RWPE1 (cell line): ENCODE results near the gene KCNN3.
A peak's percentile ranks its signal among the peaks of the same experiment; 100 is the strongest.

Experiments used
- CTCF ChIA-PET: fragments of 350-600 bp; sonication (Branson Sonifier 250); formaldehyde crosslinking; extraction: SDS; loops from one replicate; lab custom pipeline; 2021; lab: Yijun Ruan, JAX
- POLR2A ChIA-PET: fragments of 400-600 bp; formaldehyde crosslinking; extraction: SDS; loops from one replicate; lab custom pipeline; 2020; ENCODE audit warnings: antibody characterized with exemption; ENCODE audit not compliant: low non-redundant PET; lab: Yijun Ruan, JAX
- DNase-seq: peaks from one replicate; pipeline ENCODE4 v3.0.0; 2012; ENCODE audit warnings: low spot score
- H3K27ac ChIP-seq: fragments of 450-650 bp; 2 replicates; pipeline ENCODE4 v1.5.1; 2017
- TF ChIP-seq, protein P1 (sequence below): fragments of 450-650 bp; conservative IDR thresholded peaks from 2 replicates; pipeline ENCODE4 v1.5.1; 2017; ENCODE audit warnings: low read depth, mild to moderate bottlenecking

KCNN3 gene

GRCh38 chr1:154867064-154867825 is 2.8 kb downstream of the KCNN3 start:
- TF ChIP-seq, protein P1, sequence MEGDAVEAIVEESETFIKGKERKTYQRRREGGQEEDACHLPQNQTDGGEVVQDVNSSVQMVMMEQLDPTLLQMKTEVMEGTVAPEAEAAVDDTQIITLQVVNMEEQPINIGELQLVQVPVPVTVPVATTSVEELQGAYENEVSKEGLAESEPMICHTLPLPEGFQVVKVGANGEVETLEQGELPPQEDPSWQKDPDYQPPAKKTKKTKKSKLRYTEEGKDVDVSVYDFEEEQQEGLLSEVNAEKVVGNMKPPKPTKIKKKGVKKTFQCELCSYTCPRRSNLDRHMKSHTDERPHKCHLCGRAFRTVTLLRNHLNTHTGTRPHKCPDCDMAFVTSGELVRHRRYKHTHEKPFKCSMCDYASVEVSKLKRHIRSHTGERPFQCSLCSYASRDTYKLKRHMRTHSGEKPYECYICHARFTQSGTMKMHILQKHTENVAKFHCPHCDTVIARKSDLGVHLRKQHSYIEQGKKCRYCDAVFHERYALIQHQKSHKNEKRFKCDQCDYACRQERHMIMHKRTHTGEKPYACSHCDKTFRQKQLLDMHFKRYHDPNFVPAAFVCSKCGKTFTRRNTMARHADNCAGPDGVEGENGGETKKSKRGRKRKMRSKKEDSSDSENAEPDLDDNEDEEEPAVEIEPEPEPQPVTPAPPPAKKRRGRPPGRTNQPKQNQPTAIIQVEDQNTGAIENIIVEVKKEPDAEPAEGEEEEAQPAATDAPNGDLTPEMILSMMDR, result no peak
- peak; percentile 67 for DNase-seq
- H3K27ac ChIP-seq, result no peak overlapping the region
- ChIA-PET POLR2A (no interaction called here), CTCF (interaction anchor here (0.6 kb wide), 1 partner anchor 128 kb away, joined by 4 read pairs; no protein-coding TSS in a partner anchor)

- CTCF ChIA-PET, result interaction anchor here (0.6 kb wide), 2 partner anchors 129 to 581 kb away, joined by 3 to 4 read pairs; no protein-coding TSS in a partner anchor
- POLR2A ChIA-PET, result no interaction called here
- no peak for DNase-seq
- H3K27ac ChIP-seq, result no peak overlapping the region
- TF ChIP-seq, protein P1, result no peak
Observed at GRCh38 chr1:154866257-154867063, 3.6 kb downstream of the KCNN3 start.

GRCh38 chr1:154865442-154866256 is 4.4 kb downstream of the KCNN3 start:
- ChIA-PET CTCF (interaction anchor here (0.6 to 1.0 kb wide), 3 partner anchors 13 to 581 kb away, joined by 3 to 5 read pairs (median 3); no protein-coding TSS in a partner anchor), POLR2A (no interaction called here)
- no peak overlapping the region for H3K27ac ChIP-seq
- DNase-seq, result no peak
- TF ChIP-seq, protein P1, result no peak

DNA sequence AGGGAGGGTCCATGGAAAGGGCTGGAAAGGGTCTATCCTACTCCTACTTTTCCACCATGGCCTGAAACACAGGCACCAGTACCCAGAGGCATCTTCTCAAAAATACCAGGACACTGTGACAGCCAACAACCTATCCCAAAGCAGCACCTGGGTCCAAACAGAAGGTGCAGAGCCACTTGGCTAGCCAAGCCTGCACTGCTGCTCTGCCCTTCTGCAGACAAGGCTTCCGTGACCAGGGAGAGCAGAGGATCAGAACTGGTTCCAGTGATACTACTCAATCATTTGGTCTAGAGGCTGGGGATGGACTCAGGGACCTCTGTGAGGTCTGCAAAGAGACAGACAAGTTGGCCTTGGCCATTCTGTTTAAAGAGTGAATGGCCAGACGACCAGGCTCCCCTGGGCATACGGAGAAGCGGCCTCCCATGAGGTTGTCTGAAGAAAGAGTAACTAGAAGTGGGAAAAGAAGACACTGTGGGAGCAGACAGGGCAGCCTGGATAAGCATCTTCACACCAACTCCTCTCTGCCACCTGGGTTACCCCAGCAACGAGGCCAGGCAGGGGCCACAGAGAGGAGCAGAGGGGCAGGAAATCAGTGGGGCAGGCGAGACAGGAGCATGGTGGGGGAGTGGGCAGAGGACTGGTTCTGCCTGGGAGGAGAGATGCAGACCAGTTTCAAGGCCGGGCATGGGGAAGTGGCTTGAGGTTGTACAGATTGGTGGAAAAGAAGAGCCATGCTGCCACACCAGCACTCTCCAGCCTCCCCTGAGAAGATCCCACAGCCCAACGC is 5.7 kb downstream of the KCNN3 start:
- TF ChIP-seq, protein P1, result no peak
- POLR2A ChIA-PET, result no interaction called here
- no peak overlapping the region for H3K27ac ChIP-seq
- no peak for DNase-seq
- CTCF ChIA-PET, result no interaction called here

- ChIA-PET POLR2A (interaction anchor here (0.6 kb wide), 1 partner anchor 90 kb away, joined by 14 read pairs; no protein-coding TSS in a partner anchor), CTCF (interaction anchor here (0.6 to 0.8 kb wide), 3 partner anchors 18 to 277 kb away, joined by 3 read pairs; no protein-coding TSS in a partner anchor)
- DNase-seq, result peak; percentile 47
- no peak overlapping the region for H3K27ac ChIP-seq
- TF ChIP-seq, protein P1, result peak; percentile 32
Observed at GRCh38 chr1:154863315-154864174, 6.5 kb downstream of the KCNN3 start.
